SH-SY5Y (cell line): ENCODE measurements around the gene RNF32.

ENCODE experiments used
- GATA2 ChIP-seq: IDR thresholded peaks from 2 replicates; pipeline ENCODE4 v1.6.1; 2011; ENCODE audit warnings: mild to moderate bottlenecking, low read depth, low read length
- GATA3 ChIP-seq: IDR thresholded peaks from 2 replicates; pipeline ENCODE4 v1.6.1; 2011; ENCODE audit warnings: low read depth, mild to moderate bottlenecking, low read length, moderate library complexity

DNA sequence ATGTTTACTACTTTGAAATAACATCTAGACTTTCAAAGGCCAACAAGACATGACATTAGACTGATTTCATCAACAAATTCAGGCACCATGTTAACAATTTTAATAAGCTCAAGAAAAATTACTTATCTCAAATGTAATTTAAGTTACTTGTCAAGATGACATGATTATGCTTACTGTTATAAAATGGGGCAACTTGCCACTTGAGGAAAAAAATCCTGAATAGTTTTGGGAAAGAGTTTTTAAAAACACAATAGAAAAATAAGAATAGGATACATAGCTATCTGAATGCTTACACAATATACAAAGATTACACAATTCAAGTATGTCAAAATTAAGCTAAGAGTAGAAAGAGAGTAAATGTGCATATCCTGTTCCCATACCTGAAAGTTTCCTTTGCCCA lies 85.4 kb downstream of the RNF32 start:
- TF ChIP-seq GATA2 (no peak), GATA3 (no peak)
